GM21786 (cell line): ENCODE data around the gene TMEM131L.
"Not testable (repeated sequence)": the region's sequence is repeated elsewhere in the genome, so short reads cannot be mapped to it uniquely, and the experiment has no call there.

ENCODE experiments used
- ATAC-seq: cut with Tn5 transposase; IDR thresholded peaks from one replicate; pipeline ENCODE4 v1.9.1; 2021; ENCODE audit not compliant: unreplicated experiment

Gene TMEM131L

GRCh38 chr4:153448003-153448731 is 18.0 kb upstream of the TMEM131L start:
- no peak for ATAC-seq

DNA sequence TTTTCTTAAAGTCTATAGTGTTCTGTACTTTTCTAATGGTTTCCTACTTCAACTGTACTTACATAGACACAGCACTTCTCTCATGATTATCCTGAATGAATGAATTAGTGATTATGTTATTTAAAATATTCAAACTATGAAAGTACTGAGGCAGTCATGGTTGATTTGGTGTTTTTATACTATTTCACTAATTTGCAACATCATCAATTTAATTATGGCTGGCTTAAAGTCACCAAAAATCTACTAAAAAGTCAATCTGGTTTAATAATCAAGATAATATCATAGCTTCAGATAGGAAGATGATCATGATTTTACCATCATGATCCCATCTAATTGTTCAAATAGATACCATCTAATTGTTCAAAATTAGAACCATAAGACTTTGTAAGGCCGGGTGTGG is 16.8 kb upstream of the TMEM131L start:
- no peak for ATAC-seq

- ATAC-seq = no peak
Observed at GRCh38 chr4:153450544-153450917, 15.6 kb upstream of the TMEM131L start.

DNA sequence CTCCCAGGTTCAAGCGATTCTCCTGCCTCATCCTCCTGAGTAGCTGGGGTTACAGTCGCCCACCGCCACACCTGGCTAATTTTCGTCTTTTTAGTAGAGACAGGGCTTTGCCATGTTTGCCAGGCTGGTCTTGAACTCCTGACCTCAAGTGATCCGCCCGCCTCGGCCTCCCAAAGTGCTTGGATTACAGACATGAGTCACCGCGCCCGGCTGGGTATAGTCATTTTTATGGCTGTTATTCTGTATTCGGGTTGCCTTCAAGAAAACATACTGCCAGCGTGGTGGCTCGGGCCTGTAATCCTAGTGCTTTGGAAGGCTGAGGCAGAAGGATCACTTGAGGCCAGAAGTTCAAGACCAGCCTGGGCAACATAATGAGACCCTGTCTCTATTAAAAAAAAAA is 15.0 kb upstream of the TMEM131L start:
- not testable (repeated sequence) for ATAC-seq

GRCh38 chr4:153451911-153452657 is 14.1 kb upstream of the TMEM131L start:
- ATAC-seq = no peak

DNA sequence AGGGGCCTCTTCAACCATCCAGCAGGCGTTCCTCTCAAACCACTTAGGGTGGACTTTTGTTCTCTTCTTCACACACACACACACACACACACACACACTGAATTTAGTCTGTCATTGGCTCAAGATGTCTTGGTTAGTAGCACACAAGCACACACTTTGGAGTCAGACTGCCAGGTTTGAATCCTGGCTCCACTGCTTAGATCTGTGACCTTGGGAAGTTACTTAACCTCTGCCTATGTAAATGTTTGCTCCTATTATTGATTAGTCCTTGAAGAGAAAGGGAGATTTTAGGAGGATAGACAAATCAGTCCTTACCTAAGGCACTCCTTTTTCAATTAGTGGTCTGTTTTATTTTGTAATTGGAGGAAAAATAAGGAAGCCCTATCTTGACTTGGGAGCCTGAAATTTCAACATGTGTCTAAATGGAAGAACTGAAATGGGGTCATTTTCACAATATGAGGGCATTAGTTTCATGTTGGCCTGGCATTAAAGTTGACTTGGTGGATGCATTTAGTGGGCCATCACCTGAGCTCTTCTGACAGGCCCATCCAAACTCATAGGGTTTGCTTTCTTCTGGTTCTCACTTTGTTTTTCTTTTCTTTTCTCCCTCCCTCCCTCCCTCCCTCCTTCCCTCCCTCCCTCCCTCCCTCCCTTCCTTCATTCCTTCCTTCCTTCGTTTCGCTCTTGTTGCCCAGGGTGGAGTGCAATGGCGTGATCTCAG is 13.3 kb upstream of the TMEM131L start:
- ATAC-seq = no peak

DNA sequence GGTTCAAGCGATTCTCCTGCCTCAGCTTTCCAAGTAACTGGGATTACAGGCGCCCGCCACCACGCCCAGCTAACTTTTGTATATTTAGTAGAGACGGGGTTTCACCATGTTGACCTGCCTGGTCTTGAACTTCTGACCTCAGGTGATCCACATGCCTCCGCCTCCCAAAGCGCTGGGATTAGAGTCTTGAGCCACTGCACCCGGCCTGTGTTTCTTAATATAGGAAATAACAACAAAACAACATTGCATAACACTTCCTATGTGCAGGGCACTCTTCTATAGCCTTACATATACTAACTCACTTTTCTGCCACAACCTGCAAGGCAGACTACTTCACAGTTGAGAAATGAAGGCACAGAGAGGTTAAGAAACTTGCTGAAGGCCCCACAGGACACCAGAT is 12.8 kb upstream of the TMEM131L start:
- ATAC-seq = no peak

DNA sequence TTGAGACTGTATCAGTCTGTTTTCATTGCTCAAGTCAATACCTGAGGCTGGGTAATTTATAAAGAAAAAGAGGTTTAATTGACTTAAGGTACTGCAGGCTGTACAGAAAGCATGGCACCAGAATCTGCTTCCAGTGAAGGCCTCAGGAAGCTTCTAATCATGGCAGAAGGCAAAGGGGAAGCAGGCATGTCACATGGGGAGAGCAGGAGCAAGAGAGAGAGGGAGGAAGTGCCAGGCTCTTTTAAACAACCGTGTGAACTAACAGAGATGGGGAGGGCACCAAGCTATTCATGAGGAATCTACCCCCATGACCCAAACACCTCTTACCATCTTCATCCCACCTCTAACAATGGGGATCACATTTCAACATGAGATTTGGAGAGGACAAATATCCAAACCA is 7.2 kb upstream of the TMEM131L start:
- no peak for ATAC-seq

DNA sequence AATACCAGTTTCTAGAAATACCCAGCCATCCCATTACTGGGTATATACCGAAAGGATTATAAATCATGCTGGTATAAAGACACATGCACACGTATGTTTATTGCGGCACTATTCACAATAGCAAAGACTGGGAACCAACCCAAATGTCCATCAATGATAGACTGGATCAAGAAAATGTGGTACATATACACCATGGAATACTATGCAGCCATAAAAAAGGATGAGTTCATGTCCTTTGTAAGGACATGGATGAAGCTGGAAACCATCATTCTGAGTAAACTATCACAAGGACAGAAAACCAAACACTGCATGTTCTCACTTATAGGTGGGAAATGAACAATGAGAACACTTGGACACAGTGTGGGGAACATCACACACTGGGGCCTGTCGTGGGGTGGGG is 4.6 kb upstream of the TMEM131L start:
- ATAC-seq = not testable (repeated sequence)

DNA sequence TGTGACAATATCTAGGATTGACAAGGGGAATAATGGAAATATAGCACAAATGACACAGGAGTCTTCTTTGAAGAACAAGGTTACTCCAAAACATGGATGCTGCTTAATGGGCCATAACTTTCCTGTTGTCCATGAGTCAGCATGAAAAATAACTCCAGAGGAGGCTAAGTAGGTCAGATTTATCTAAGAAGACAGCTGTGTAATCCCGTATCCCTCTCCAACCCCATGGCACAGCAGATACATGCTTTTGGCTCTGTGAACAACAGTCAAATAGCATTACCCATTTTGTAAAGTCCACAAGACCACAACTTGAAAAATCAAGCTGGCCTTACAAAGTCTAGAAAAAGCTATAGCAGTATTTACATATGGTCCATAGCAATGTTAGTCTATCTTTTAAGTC is 2.1 kb upstream of the TMEM131L start:
- ATAC-seq = no peak

DNA sequence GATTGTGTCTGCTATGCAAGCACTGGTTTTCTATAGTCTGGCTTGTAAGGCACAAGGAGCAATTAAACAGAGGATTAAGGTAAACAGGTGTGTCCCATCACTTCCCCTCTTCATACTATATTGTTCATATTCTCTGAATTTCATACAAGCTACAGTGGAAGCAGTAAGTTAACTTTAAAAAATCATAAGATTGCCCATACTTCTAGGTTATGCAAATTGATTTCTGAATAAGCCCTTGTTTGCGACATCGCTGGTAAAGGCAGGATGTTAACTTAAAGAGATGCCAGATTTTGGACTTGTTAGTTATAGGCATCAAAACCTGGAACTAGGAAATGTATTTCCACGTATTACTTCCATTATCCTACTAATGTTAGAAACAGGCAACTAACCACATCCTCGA is 1.0 kb upstream of the TMEM131L start:
- no peak for ATAC-seq

DNA sequence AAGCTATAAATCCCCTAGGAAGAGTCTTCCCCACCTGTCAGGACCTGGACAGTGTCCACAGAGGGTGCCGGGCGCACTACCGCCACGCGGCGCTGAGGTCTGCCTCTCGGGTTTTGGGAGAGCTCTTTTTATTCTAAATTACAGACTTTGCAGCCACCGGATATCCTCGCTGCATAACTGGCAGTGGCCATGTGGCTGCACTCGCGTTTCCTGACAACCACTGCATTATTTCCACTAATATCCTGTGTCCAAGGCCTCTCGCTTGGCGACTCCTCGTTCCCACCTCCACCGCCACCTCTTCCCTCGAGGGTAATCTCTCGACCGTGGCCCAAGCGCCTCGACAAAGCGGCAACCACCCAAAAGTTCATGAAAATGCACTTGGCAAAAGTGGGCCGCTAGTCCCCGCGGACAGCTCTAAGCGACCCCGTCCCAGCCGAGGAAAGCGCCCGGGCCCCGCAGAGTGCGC is 512 bp upstream of the TMEM131L start:
- no peak for ATAC-seq

- ATAC-seq = peak; percentile 53
Observed at GRCh38 chr4:153466949-153467896, 1.1 kb downstream of the TMEM131L start.

GRCh38 chr4:153467897-153468262 is 1.7 kb downstream of the TMEM131L start:
- no peak for ATAC-seq

DNA sequence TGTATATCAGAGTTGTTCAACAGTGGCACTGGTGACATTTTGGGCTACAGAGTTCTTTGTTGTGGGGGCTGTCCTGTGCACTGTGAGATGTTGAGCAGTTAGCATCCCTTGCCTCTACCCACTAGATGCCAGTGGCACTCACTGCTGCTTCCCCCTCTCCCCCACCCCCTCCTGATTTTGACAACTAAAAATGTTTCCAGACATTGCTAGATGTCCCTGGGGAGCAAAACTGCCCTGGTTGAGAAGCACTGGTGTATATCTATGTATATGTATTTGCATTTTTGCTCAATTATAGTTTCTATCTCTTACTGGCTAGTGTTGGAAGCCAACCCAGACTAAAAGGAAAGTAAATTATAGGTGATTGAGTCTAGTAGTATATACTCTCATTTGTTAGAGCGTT is 2.4 kb downstream of the TMEM131L start:
- ATAC-seq = peak; percentile 21

GRCh38 chr4:153469031-153469430 is 2.9 kb downstream of the TMEM131L start:
- no peak for ATAC-seq

GRCh38 chr4:153471071-153471697 is 5.0 kb downstream of the TMEM131L start:
- ATAC-seq = not testable (repeated sequence)

DNA sequence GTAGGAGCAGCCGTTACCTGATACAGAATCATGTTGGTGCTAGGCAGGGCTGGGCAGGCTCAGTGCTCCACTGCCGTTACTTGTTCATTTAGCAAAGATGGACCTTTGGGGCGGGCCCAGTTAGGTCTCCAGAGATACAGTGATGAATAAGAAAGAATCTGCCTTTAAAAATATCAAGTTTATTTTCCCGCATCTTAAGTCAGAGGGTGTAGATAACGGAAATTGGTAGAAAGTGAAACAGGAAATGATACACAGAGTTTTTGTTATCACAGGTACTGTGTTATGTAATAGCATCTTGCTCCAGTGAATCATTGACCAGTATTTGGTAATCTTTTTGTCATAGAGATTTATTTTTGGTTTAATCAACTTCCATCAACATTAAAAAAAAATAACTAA is 5.5 kb downstream of the TMEM131L start:
- ATAC-seq = peak; percentile 25

DNA sequence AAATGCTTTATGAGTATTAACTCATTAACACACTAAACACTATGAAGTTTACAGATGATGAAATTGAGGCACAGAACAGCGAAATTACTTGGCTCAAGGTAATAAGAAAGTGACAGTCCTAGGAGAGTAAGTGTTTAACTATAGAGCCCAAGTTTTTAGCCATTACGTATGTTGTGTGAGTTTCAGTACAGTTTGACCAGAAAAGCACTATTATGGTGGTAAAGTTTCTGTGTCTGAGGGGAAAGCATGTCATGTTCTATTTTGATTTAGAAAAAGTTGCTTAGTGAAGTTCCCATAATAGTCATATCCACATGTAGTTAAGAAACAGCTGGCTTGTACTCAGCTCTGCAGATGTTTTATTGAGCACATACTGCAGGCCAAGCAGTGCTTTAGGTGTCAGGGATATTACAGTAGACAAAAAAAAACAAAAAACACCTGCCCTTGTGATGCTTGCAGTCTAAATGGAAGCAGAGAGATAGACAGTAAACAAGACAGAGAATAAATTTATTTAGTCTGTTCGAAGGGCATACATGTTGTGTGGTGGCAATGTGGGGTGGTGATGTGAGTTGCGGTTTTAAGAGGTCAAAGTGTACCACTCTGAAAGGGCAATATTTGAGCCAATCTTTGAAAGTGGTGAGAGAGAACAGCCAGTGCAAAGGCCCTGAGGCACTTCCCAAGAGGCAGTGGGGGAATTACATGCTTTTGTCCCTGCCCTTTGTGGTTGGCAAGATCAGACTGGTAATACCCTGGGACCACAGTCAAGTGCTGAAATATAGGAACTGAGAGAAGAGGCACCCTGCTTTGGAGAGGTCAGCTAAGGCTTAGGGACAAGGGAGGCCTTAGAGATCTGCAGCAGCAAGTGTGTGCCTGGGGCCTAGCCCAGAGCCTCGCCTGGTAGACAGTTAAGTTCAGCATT is 6.2 kb downstream of the TMEM131L start:
- ATAC-seq = peak; percentile 40
